ENCODE data around the gene NFYA. TPM values are rescaled to one million over a fixed set of nuclear protein-coding genes. Genes with fewer than 3 reads are reported as not detected.

The NFYA gene
- total and polyA plus RNA-seq, 2 donors (not counting 1 experiment from before 2014, with no cell fraction given): 23.3 to 44.3 TPM

- intact Hi-C loops (cut with micrococcal nuclease): no loop called here
- no peak overlapping the region for H3K27ac Mint-ChIP-seq
- H3K27me3 Mint-ChIP-seq: no peaks in the 10 kb centered on the region
- H3K4me3 Mint-ChIP-seq: no peak overlapping the region
- Histone ChIP-seq H4K20me1 (ENCODE audit: control insufficient read depth, insufficient read depth, low read length, poor library complexity, severe bottlenecking) (no peaks in the 10 kb centered on the region), H3K9me3 (ENCODE audit: control extremely low read depth in 1 of 3, control insufficient read depth in 2 of 3, insufficient read depth in 1 of 3, low read length in 2 of 3) (no peaks in the 10 kb centered on the region), H3K9ac (ENCODE audit: low read length) (no peak overlapping the region), H3K4me2 (replicated peaks; ENCODE audit: low read depth, low read length, poor library complexity, severe bottlenecking) (no peak overlapping the region), H3K4me1 (ENCODE audit: control insufficient read depth in 2 of 2, insufficient read depth in 2 of 2, low read length in 2 of 2) (peaks cover 16 to 20% of the 10 kb centered on the region in 2 donors), H2AFZ (ENCODE audit: insufficient read depth, low read depth, low read length, poor library complexity, severe bottlenecking) (no peak overlapping the region), H3K79me2 (ENCODE audit: control insufficient read depth, insufficient read depth, low read length) (no peaks in the 10 kb centered on the region), H3K36me3 (replicated peaks in 1 of 2; ENCODE audit: control extremely low read depth in 1 of 2, control insufficient read depth in 1 of 2, extremely low read depth in 1 of 2, insufficient read depth in 2 of 2, low read length in 1 of 2) (peaks cover 0 to 2% of the 10 kb centered on the region in 2 experiments), H3K4me3 (ENCODE audit: control extremely low read depth in 1 of 5, extremely low read depth in 1 of 5, insufficient read depth in 1 of 5, low read depth in 2 of 5, low read length in 4 of 5) (no peak overlapping the region), H3K27ac (ENCODE audit: low read length in 2 of 2) (no peak overlapping the region), H3K27me3 (replicated peaks in 1 of 4; ENCODE audit: control extremely low read depth in 1 of 4, control insufficient read depth in 3 of 4, insufficient read depth in 4 of 4, low read length in 3 of 4) (no peaks in the 10 kb centered on the region)
- ChIA-PET POLR2A (no interaction called here), CTCF (no interaction called here)
- H3K4me1 Mint-ChIP-seq: peaks cover 21% of the 10 kb centered on the region
- no peak for DNase-seq
- H3K9me3 Mint-ChIP-seq (ENCODE audit: insufficient read depth): no peaks in the 10 kb centered on the region
- no peak for ATAC-seq (ENCODE audit: low read depth)
- no peak for TF ChIP-seq CTCF (IDR thresholded peaks at IDR 0.05)
- TF ChIP-seq EZH2 (IDR thresholded peaks at IDR 0.05; ENCODE audit: borderline replicate concordance, insufficient read depth, low read depth, low read length, poor library complexity, severe bottlenecking): no peak
- WGBS (ENCODE audit: insufficient coverage): 100% methylated on average over 1 of the region's 3 CpGs
Measured at GRCh38 chr6:41050536-41050935, 22.2 kb upstream of the NFYA start.

- Mint-ChIP-seq H3K4me1 (peaks cover 21% of the 10 kb centered on the region), H3K4me3 (peak overlapping the region; percentile 24), H3K9me3 (ENCODE audit: insufficient read depth) (no peaks in the 10 kb centered on the region), H3K27ac (peak overlapping the region; percentile 68), H3K27me3 (no peaks in the 10 kb centered on the region)
- Histone ChIP-seq H3K27me3 (replicated peaks in 1 of 4; ENCODE audit: control extremely low read depth in 1 of 4, control insufficient read depth in 3 of 4, insufficient read depth in 4 of 4, low read length in 3 of 4) (no peaks in the 10 kb centered on the region), H3K4me1 (ENCODE audit: control insufficient read depth in 2 of 2, insufficient read depth in 2 of 2, low read length in 2 of 2) (peaks cover 16 to 20% of the 10 kb centered on the region in 2 donors), H3K9ac (ENCODE audit: low read length) (peak overlapping the region; percentile 27), H3K4me2 (replicated peaks; ENCODE audit: low read depth, low read length, poor library complexity, severe bottlenecking) (peak overlapping the region; percentile 60), H4K20me1 (ENCODE audit: control insufficient read depth, insufficient read depth, low read length, poor library complexity, severe bottlenecking) (no peaks in the 10 kb centered on the region), H3K9me3 (ENCODE audit: control extremely low read depth in 1 of 3, control insufficient read depth in 2 of 3, insufficient read depth in 1 of 3, low read length in 2 of 3) (no peaks in the 10 kb centered on the region), H3K36me3 (replicated peaks in 1 of 2; ENCODE audit: control extremely low read depth in 1 of 2, control insufficient read depth in 1 of 2, extremely low read depth in 1 of 2, insufficient read depth in 2 of 2, low read length in 1 of 2) (peaks cover 0 to 6% of the 10 kb centered on the region in 2 experiments), H3K27ac (ENCODE audit: low read length in 2 of 2) (peak overlapping the region; percentile 35 to 67), H3K4me3 (ENCODE audit: control extremely low read depth in 1 of 5, extremely low read depth in 1 of 5, insufficient read depth in 1 of 5, low read depth in 2 of 5, low read length in 4 of 5) (peak overlapping the region in 1 of 5 experiments; percentile 1), H3K79me2 (ENCODE audit: control insufficient read depth, insufficient read depth, low read length) (no peaks in the 10 kb centered on the region), H2AFZ (ENCODE audit: insufficient read depth, low read depth, low read length, poor library complexity, severe bottlenecking) (peak overlapping the region; percentile 60)
- TF ChIP-seq CTCF (IDR thresholded peaks at IDR 0.05) (no peak), EZH2 (IDR thresholded peaks at IDR 0.05; ENCODE audit: borderline replicate concordance, insufficient read depth, low read depth, low read length, poor library complexity, severe bottlenecking) (no peak)
- peak; percentile 57 for DNase-seq
- intact Hi-C loops (cut with micrococcal nuclease): no loop called here
- ChIA-PET POLR2A (no interaction called here), CTCF (interaction anchor here (2.2 kb wide), 1 partner anchor 12 kb away, joined by 8 read pairs; the partner anchor contains the start of gene UNC5CL)
- ATAC-seq (ENCODE audit: low read depth): peak; percentile 81
- WGBS (ENCODE audit: insufficient coverage): 53% methylated on average over 5 of the region's 5 CpGs
Measured at GRCh38 chr6:41051873-41052272, 20.9 kb upstream of the NFYA start.
